H1 (cell line): ENCODE data around the gene TROAP. TPM values are rescaled to one million over a fixed set of nuclear protein-coding genes. Genes with fewer than 3 reads are reported as not detected.

Source experiments
- CHD7 ChIP-seq: fragments of 300-600 bp; sonication (generic); IDR thresholded peaks from 2 replicates; pipeline ENCODE4 v1.7.1; 2012; ENCODE audit warnings: low read length, moderate library complexity, mild to moderate bottlenecking, inconsistent platforms; ENCODE audit not compliant: insufficient replicate concordance
- CREB1 ChIP-seq: IDR thresholded peaks from 2 replicates; pipeline ENCODE4 v1.6.1; 2012; ENCODE audit warnings: inconsistent platforms
- EP300 ChIP-seq, 2 experiments: IDR thresholded peaks; 1 replicate in 1 of 2; 2 replicates in 1 of 2; pipeline ENCODE4 v1.6.1; 2011 to 2012; ENCODE audit warnings: low read depth in 2 of 2, low read length in 2 of 2, mild to moderate bottlenecking in 2 of 2, borderline replicate concordance in 1 of 2, inconsistent platforms in 1 of 2, moderate library complexity in 1 of 2
- GABPA ChIP-seq: IDR thresholded peaks from 2 replicates; pipeline ENCODE4 v1.6.1; 2011; ENCODE audit warnings: mild to moderate bottlenecking, low read length, moderate library complexity, borderline replicate concordance; ENCODE audit not compliant: insufficient read depth
- PHF8 ChIP-seq: fragments of 200-600 bp; sonication (generic); conservative IDR thresholded peaks from 2 replicates; pipeline ENCODE4 v1.7.1; 2012; ENCODE audit warnings: low read depth, mild to moderate bottlenecking, inconsistent platforms, low read length, moderate library complexity
- RXRA ChIP-seq: IDR thresholded peaks from 2 replicates; pipeline ENCODE4 v1.6.1; 2011; ENCODE audit warnings: low read depth, mild to moderate bottlenecking, low read length, moderate library complexity; ENCODE audit not compliant: insufficient read depth
- SIRT6 ChIP-seq: IDR thresholded peaks from one replicate; pipeline ENCODE4 v1.7.1; 2012; ENCODE audit warnings: low read length, inconsistent platforms
- SRF ChIP-seq: IDR thresholded peaks from 2 replicates; pipeline ENCODE4 v1.6.1; 2011; ENCODE audit warnings: mild to moderate bottlenecking, low read depth, low read length, moderate library complexity
- TCF12 ChIP-seq: IDR thresholded peaks from 2 replicates; pipeline ENCODE4 v1.6.1; 2011; ENCODE audit warnings: low read depth, mild to moderate bottlenecking, low read length
- YY1 ChIP-seq: IDR thresholded peaks from 2 replicates; pipeline ENCODE4 v1.6.1; 2011; ENCODE audit warnings: low read depth, mild to moderate bottlenecking, low read length
- polyA plus RNA-seq, 7 experiments: library from polyadenylated mRNA; depleted of rRNA in 3 of 7; stranded (reverse) in 5 of 7; unstranded in 2 of 7; fragments of >200 nt in 5 of 7; fragments of 200-250 nt in 2 of 7; gene quantifications; 1 replicate in 5 of 7; 2 replicates in 1 of 7; 4 replicates in 1 of 7; pipeline versions ENCODE4 v1.2.1 to v1.2.3, GENCODE V29; 2011 to 2013; ENCODE audit warnings: missing spikeins in 2 of 7, mixed read lengths in 2 of 7
- total RNA-seq: library from RNA; stranded (reverse); fragmentation: NEBNext Ultra II Directional; extraction: Animal tissue kit (Norgen Biotek cat#: 25700); gene quantifications from 2 replicates; pipeline ENCODE4 v1.2.1, GENCODE V29; 2021
- TF ChIP-seq, protein P1 (sequence below): IDR thresholded peaks from 2 replicates; pipeline ENCODE4 v1.6.1; 2012; ENCODE audit warnings: inconsistent platforms

TROAP gene
- total and polyA plus RNA-seq, 2 of the 8 experiments (the other 6 are each of a cell fraction or from before 2014, with no cell fraction given), result 36.7 to 52.0 TPM

DNA sequence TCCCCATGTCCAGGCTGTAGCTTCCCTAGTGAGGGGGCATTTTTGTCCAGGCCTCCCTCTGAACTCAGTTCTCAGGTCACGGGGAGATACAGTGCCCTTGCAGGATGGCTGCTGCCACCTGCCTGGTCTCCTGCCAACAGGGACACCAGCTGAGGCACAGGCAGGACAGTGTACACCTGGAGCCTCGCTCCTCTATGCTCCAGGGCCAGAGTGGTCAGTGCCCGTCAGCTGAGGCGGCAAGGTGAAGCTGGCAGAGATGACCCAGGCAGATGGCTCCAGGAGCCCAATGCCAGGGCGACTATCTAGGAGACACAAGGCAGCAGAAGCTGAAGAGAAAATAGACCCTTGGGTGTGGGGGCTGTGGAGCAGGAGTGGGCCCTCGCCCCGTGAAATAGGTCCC, 45.6 kb upstream of the TROAP start (continued):
- TF ChIP-seq CHD7, result no peak
- TF ChIP-seq RXRA, result no peak
- no peak for TF ChIP-seq SIRT6
- TF ChIP-seq CREB1, result no peak
- TF ChIP-seq PHF8, result no peak
- TF ChIP-seq TCF12, result no peak
- no peak for TF ChIP-seq YY1
- TF ChIP-seq, protein P1, sequence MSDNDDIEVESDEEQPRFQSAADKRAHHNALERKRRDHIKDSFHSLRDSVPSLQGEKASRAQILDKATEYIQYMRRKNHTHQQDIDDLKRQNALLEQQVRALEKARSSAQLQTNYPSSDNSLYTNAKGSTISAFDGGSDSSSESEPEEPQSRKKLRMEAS, result no peak
- TF ChIP-seq EP300 (IDR thresholded peaks at IDR 0.05; ENCODE audit: borderline replicate concordance in 1 of 2, low read depth in 2 of 2, low read length in 2 of 2), result no peak
- TF ChIP-seq SRF, result no peak
- no peak for TF ChIP-seq GABPA
